Tibial nerve (tissue), 4 donors: ENCODE measurements around the gene DIP2C.

Experiments
- EP300 ChIP-seq, 2 donors: sonication (generic); formaldehyde crosslinking; IDR thresholded peaks; one replicate each; pipeline ENCODE4 v1.6.1; 2017; ENCODE audit warnings: antibody characterized with exemption in 2 of 2, mild to moderate bottlenecking in 1 of 2
- POLR2A ChIP-seq, 2 donors: fragments of 450-650 bp; IDR thresholded peaks; one replicate each; pipeline ENCODE4 v1.6.1; 2017; ENCODE audit warnings: antibody characterized with exemption in 2 of 2, mild to moderate bottlenecking in 2 of 2, moderate library complexity in 2 of 2
- TF ChIP-seq, protein P1 (sequence below), 5 experiments: fragments of 200-600 bp in 3 of 5; fragments of 450-650 bp in 2 of 5; sonication (generic) in 3 of 5; IDR thresholded peaks; one replicate each; pipeline ENCODE4 v1.5.1; 2016 to 2019; ENCODE audit warnings: antibody characterized with exemption in 5 of 5, mild to moderate bottlenecking in 3 of 5, moderate library complexity in 2 of 5

DNA sequence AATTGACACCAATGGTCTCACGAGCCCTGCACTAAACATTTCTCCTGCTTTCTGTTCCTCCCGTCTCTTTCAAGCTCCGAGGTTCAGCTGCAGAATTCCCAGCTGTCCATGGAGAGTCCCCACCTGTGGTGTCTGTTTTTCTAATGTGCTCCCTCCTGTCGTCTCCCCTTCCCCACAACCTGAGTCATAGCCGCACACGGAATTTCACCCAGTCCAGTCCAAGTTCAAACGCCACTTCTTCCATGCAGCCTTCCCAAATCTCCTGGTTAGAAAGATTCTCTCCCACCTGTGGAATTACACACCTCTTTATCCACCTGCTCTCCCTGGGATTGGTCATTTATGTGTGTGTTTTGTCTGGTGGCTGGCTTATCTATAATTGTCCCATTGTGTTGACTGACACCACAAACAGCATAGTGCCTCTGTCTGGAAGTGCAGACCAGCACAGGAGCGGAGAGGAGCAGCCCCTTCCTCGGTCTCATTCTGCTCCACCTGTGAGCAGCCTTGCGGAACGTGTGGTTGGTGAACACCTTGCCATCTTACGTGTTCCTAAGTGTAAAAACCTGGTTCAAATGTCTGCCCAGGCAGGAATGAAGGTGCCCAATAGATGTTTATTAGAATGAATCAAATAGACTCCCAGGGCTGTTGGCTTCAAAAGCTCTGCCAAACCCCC is 3.3 kb upstream of the DIP2C start:
- no peak for TF ChIP-seq EP300 (IDR thresholded peaks at IDR 0.05)
- TF ChIP-seq POLR2A (IDR thresholded peaks at IDR 0.05) = no peak
- TF ChIP-seq, protein P1, sequence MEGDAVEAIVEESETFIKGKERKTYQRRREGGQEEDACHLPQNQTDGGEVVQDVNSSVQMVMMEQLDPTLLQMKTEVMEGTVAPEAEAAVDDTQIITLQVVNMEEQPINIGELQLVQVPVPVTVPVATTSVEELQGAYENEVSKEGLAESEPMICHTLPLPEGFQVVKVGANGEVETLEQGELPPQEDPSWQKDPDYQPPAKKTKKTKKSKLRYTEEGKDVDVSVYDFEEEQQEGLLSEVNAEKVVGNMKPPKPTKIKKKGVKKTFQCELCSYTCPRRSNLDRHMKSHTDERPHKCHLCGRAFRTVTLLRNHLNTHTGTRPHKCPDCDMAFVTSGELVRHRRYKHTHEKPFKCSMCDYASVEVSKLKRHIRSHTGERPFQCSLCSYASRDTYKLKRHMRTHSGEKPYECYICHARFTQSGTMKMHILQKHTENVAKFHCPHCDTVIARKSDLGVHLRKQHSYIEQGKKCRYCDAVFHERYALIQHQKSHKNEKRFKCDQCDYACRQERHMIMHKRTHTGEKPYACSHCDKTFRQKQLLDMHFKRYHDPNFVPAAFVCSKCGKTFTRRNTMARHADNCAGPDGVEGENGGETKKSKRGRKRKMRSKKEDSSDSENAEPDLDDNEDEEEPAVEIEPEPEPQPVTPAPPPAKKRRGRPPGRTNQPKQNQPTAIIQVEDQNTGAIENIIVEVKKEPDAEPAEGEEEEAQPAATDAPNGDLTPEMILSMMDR (IDR thresholded peaks at IDR 0.05) = no peak
